WI38 (cell line): ENCODE results near the gene SCN2B.

Source experiments
- H3K4me3 ChIP-seq: 2 replicates; pipeline ENCODE4 v1.5.1; 2011; ENCODE audit warnings: low read depth, mild to moderate bottlenecking, control low read depth, low read length
- TF ChIP-seq, protein P1 (sequence below): IDR thresholded peaks from 2 replicates; pipeline ENCODE4 v1.5.1; 2012; ENCODE audit warnings: low read depth, mild to moderate bottlenecking, control low read depth, low read length

SCN2B gene

DNA sequence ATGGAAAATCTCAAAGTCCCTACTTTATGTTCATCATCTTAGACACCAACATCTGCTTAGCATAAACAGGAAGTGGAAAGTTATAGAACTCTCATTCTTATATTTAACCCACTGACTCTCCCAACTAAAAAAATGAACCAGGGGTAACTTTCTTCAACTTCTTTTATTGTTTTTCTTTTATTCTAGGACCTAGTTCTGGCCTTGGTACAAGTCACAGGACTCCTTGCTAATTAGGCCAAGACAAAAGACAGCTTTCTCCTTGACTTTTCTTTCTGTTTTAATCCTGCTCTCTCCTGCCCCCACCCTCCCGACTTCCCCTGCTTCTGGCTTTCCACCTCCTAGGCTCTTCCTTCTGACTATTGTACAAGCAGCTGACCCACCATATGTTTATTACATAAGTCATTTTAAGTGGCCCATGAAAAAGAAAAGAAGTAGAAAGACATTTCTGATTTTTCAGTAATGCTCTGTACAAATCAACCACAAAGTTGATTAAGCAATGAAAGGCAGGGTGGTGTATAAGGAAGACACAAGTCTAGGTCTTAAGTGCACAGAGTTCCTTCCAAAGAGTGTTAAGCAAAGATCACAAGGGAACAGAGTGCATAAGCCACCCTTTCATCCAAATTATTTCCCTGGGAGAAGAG is 30.1 kb upstream of the SCN2B start:
- TF ChIP-seq, protein P1, sequence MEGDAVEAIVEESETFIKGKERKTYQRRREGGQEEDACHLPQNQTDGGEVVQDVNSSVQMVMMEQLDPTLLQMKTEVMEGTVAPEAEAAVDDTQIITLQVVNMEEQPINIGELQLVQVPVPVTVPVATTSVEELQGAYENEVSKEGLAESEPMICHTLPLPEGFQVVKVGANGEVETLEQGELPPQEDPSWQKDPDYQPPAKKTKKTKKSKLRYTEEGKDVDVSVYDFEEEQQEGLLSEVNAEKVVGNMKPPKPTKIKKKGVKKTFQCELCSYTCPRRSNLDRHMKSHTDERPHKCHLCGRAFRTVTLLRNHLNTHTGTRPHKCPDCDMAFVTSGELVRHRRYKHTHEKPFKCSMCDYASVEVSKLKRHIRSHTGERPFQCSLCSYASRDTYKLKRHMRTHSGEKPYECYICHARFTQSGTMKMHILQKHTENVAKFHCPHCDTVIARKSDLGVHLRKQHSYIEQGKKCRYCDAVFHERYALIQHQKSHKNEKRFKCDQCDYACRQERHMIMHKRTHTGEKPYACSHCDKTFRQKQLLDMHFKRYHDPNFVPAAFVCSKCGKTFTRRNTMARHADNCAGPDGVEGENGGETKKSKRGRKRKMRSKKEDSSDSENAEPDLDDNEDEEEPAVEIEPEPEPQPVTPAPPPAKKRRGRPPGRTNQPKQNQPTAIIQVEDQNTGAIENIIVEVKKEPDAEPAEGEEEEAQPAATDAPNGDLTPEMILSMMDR: no peak
- no peak overlapping the region for H3K4me3 ChIP-seq

DNA sequence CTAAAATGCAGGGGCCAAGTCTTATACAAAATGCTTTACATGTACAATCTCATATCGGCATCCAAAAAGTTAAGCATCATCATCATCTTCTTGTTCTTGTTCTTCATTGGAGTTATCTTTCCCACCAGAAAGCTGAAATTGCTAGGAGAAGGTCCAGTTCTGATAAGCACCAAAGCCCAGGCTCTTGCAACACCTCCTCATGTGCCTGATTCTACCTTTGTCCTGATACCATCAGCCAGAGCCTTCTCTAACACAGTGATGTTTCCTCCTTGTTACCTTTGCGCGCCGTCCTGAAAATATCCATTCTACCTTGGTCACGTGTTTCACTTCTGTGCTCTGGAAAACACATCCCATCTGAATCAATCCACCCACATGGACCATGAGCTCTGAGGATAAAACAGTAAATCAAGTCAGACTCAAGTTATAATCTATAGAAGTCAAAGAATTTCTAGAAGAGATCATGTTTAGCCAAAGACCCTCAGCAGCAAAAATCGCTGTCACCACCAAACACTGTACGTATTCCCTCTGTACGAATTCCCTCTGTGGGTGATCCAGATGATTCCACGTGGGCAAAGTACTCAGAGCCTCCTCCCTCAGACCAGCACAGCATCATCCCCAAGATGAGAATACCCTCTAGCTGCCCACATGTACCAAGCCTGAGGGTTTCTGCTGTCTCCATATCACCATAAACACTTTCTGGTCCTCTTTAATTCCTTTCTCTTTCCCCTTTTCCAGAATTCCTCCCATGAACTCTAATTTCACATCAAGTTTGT is 29.4 kb upstream of the SCN2B start:
- TF ChIP-seq, protein P1: no peak
- H3K4me3 ChIP-seq: no peak overlapping the region

DNA sequence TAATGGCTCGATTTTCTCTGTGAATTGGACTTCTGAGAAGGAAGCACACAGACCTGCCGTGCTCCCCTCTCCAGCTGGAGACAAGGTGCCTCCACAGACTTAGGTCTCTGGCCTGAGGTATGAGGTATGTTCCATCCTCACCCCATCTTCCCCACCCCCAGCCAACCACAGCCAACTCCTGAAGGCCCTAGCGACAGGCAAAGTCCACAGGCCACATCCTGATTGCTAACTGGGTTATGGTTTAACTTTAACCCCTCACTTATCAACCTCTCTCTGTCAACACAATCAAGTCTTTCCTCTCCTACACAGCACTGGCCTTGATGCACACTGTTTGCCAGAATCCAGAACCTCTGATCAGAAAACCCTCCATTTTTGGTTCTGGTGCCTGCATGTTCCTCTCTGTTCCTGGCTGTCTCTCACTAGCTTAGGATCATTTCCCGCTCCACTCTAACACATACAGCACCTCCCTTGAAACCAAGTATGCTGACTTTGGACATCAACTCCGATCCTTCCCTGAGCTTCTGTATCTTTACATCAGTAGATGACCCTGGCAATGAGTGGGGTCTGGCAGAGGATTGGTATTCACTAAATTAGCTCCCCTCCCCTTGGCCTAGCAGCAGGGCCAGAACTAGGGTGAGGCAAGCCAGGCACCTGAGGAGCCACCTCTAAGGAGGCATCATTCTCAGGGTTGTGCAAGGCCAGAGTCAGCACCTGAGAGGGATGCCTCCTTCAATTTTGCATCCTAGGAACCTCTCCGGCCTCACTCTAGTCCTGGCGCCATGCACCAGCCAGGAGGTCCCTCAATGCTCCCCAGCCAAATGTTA is 26.4 kb upstream of the SCN2B start:
- H3K4me3 ChIP-seq: no peak overlapping the region
- TF ChIP-seq, protein P1: no peak

DNA sequence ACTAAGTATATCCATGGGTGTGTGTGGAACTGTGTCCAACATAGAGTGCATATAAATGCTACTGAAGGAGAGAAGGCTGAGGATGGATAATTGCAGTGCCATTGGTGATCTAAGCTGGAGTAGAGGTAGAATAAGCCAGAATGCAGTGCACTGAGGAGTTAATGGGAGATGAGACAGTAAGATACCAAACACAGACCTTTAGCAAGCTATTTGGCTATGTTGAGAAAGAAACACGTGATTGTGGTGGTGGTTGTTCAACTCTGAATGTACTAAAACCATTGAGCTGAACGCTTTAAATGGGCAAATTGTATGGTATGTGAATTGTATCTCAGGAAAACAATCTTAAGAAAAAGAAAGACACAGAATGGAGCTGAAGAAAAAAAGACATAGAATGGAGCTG is 25.5 kb upstream of the SCN2B start:
- H3K4me3 ChIP-seq: no peak overlapping the region
- TF ChIP-seq, protein P1: no peak

DNA sequence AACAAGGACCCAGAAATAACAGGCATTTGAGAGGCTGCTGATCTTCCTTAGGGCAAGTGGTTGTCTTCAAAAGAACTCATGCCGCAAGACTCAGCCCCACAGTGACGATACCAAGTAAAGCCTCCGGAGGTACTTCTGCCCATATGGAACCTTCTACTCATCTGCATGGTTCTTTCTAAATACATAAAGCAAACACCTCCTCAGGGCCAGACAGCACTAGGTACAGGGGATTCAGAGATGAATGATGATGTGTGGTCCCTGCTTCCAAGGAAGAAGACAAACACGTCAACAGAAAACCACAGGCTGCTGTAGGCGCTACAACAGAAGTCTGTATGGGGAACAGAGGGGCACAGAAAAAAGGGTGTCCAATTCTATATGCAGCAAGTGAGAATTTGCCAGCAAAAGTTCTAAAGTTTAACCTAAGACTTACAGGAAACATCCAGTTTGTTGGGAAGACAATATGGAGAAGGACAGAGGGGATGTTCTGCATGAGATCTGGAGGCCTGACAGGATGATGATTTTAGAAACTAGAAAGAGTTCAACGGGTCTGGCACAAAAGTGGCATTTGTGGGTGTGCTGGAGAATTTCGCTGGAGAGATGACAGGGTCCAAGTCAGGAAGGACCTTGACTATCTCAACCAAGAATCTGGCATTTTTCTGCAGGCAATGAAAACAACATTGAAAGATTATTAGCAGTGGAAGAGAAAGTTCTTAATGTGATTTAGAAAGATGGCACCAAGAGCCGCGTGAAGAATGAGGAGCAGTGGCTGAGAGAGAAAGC is 24.7 kb upstream of the SCN2B start:
- no peak overlapping the region for H3K4me3 ChIP-seq
- TF ChIP-seq, protein P1: no peak

DNA sequence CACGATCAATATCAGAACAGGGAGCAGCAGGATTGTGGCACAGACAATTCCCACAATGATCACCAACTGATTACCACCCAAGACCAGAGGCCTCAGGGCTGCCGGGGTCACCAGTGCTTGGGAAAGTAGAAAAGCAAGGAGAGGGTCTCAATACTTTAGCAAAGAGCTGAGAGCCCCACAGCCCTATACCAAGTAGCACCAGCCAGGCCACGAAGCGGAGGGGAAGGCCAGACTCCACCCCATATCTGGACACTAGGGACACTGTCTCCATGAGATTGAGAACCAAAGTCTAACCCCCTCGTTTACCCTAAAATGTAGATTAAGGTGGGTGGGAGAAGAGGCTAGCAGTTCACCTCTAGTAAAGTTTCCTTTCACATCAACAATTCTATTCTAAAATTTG is 24.1 kb upstream of the SCN2B start:
- no peak overlapping the region for H3K4me3 ChIP-seq
- TF ChIP-seq, protein P1: no peak
